Measurements from ENCODE around the gene TRIM52.
A peak's percentile ranks its signal among the peaks of the same experiment; 100 is the strongest.
"Not testable (repeated sequence)": the region's sequence is repeated elsewhere in the genome, so short reads cannot be mapped to it uniquely, and the experiment has no call there.

The TRIM52 gene

GRCh38 chr5:181273433-181273744 lies 12.4 kb upstream of the TRIM52 start:
- not testable (repeated sequence) for DNase-seq (ENCODE audit: low read depth); H3K27me3 ChIP-seq (replicated peaks; ENCODE audit: control insufficient read depth, insufficient read depth, low read length); H3K4me1 ChIP-seq (ENCODE audit: control insufficient read depth, insufficient read depth, low read length); H3K9me3 ChIP-seq (ENCODE audit: control insufficient read depth, low read length); H3K4me3 ChIP-seq (ENCODE audit: low read length); H3K36me3 ChIP-seq (ENCODE audit: control insufficient read depth, insufficient read depth, low read length, severe bottlenecking); H3K9ac ChIP-seq (ENCODE audit: low read length)

- DNase-seq (ENCODE audit: low read depth) = no peak
- H3K9me3 ChIP-seq (ENCODE audit: control insufficient read depth, low read length) = no peaks in the 10 kb centered on the region
Measured at GRCh38 chr5:181271081-181271480, 10.1 kb upstream of the TRIM52 start.

GRCh38 chr5:181267907-181268306 lies 7.0 kb upstream of the TRIM52 start:
- not testable (repeated sequence) for H3K9ac ChIP-seq (ENCODE audit: low read length); H3K36me3 ChIP-seq (ENCODE audit: control insufficient read depth, insufficient read depth, low read length, severe bottlenecking); H3K9me3 ChIP-seq (ENCODE audit: control insufficient read depth, low read length); H3K4me3 ChIP-seq (ENCODE audit: low read length); DNase-seq (ENCODE audit: low read depth); H3K4me1 ChIP-seq (ENCODE audit: control insufficient read depth, insufficient read depth, low read length); H3K27me3 ChIP-seq (replicated peaks; ENCODE audit: control insufficient read depth, insufficient read depth, low read length)

More at GRCh38 chr5:181271081-181271480, 10.1 kb upstream of the TRIM52 start:
- H3K27me3 ChIP-seq (replicated peaks; ENCODE audit: control insufficient read depth, insufficient read depth, low read length) = no peaks in the 10 kb centered on the region
- H3K4me3 ChIP-seq (ENCODE audit: low read length) = no peak overlapping the region
- no peaks in the 10 kb centered on the region for H3K36me3 ChIP-seq (ENCODE audit: control insufficient read depth, insufficient read depth, low read length, severe bottlenecking)
- no peaks in the 10 kb centered on the region for H3K4me1 ChIP-seq (ENCODE audit: control insufficient read depth, insufficient read depth, low read length)
- no peak overlapping the region for H3K9ac ChIP-seq (ENCODE audit: low read length)

GRCh38 chr5:181267291-181267904 lies 6.5 kb upstream of the TRIM52 start:
- H3K9ac ChIP-seq (ENCODE audit: low read length); H3K36me3 ChIP-seq (ENCODE audit: control insufficient read depth, insufficient read depth, low read length, severe bottlenecking); DNase-seq (ENCODE audit: low read depth); H3K27me3 ChIP-seq (replicated peaks; ENCODE audit: control insufficient read depth, insufficient read depth, low read length); H3K4me3 ChIP-seq (ENCODE audit: low read length); H3K4me1 ChIP-seq (ENCODE audit: control insufficient read depth, insufficient read depth, low read length); H3K9me3 ChIP-seq (ENCODE audit: control insufficient read depth, low read length): not testable (repeated sequence)

GRCh38 chr5:181265092-181265671 lies 4.2 kb upstream of the TRIM52 start:
- Histone ChIP-seq H3K9me3 (ENCODE audit: control insufficient read depth, low read length) (no peaks in the 10 kb centered on the region), H3K9ac (ENCODE audit: low read length) (no peak overlapping the region), H3K4me3 (ENCODE audit: low read length) (no peak overlapping the region), H3K4me1 (ENCODE audit: control insufficient read depth, insufficient read depth, low read length) (peaks cover 9% of the 10 kb centered on the region), H3K36me3 (ENCODE audit: control insufficient read depth, insufficient read depth, low read length, severe bottlenecking) (peaks cover 9% of the 10 kb centered on the region), H3K27me3 (replicated peaks; ENCODE audit: control insufficient read depth, insufficient read depth, low read length) (no peaks in the 10 kb centered on the region)
- DNase-seq (ENCODE audit: low read depth) = no peak

GRCh38 chr5:181263633-181264032 lies 2.7 kb upstream of the TRIM52 start:
- no peak for DNase-seq (ENCODE audit: low read depth)
- Histone ChIP-seq H3K9ac (ENCODE audit: low read length) (no peak overlapping the region), H3K4me3 (ENCODE audit: low read length) (no peak overlapping the region)

GRCh38 chr5:181261320-181262049 lies 542 bp upstream of the TRIM52 start:
- peak overlapping the region; percentile 96 for H3K4me3 ChIP-seq (ENCODE audit: low read length)
- peak overlapping the region; percentile 99 for H3K9ac ChIP-seq (ENCODE audit: low read length)
- H3K9me3 ChIP-seq (ENCODE audit: control insufficient read depth, low read length) = no peaks in the 10 kb centered on the region
- peaks cover 42% of the 10 kb centered on the region for H3K4me1 ChIP-seq (ENCODE audit: control insufficient read depth, insufficient read depth, low read length)
- peaks cover 14% of the 10 kb centered on the region for H3K36me3 ChIP-seq (ENCODE audit: control insufficient read depth, insufficient read depth, low read length, severe bottlenecking)
- peak; percentile 84 for DNase-seq (ENCODE audit: low read depth)
- H3K27me3 ChIP-seq (replicated peaks; ENCODE audit: control insufficient read depth, insufficient read depth, low read length) = no peaks in the 10 kb centered on the region

More at GRCh38 chr5:181263633-181264032, 2.7 kb upstream of the TRIM52 start:
- H3K36me3 ChIP-seq (ENCODE audit: control insufficient read depth, insufficient read depth, low read length, severe bottlenecking) = peaks cover 9% of the 10 kb centered on the region
- no peaks in the 10 kb centered on the region for H3K9me3 ChIP-seq (ENCODE audit: control insufficient read depth, low read length)
- peaks cover 23% of the 10 kb centered on the region for H3K4me1 ChIP-seq (ENCODE audit: control insufficient read depth, insufficient read depth, low read length)
- H3K27me3 ChIP-seq (replicated peaks; ENCODE audit: control insufficient read depth, insufficient read depth, low read length) = no peaks in the 10 kb centered on the region

GRCh38 chr5:181259974-181260719 lies 796 bp downstream of the TRIM52 start:
- Histone ChIP-seq H3K4me1 (ENCODE audit: control insufficient read depth, insufficient read depth, low read length) (peaks cover 56% of the 10 kb centered on the region), H3K36me3 (ENCODE audit: control insufficient read depth, insufficient read depth, low read length, severe bottlenecking) (peaks cover 14% of the 10 kb centered on the region), H3K9ac (ENCODE audit: low read length) (peak overlapping the region; percentile 99), H3K4me3 (ENCODE audit: low read length) (peak overlapping the region; percentile 96), H3K27me3 (replicated peaks; ENCODE audit: control insufficient read depth, insufficient read depth, low read length) (no peaks in the 10 kb centered on the region), H3K9me3 (ENCODE audit: control insufficient read depth, low read length) (no peaks in the 10 kb centered on the region)
- peak; percentile 42 for DNase-seq (ENCODE audit: low read depth)

- no peak for DNase-seq (ENCODE audit: low read depth)
- H3K27me3 ChIP-seq (replicated peaks; ENCODE audit: control insufficient read depth, insufficient read depth, low read length) = no peaks in the 10 kb centered on the region
- peaks cover 19% of the 10 kb centered on the region for H3K36me3 ChIP-seq (ENCODE audit: control insufficient read depth, insufficient read depth, low read length, severe bottlenecking)
- peak overlapping the region; percentile 99 for H3K9ac ChIP-seq (ENCODE audit: low read length)
- peak overlapping the region; percentile 96 for H3K4me3 ChIP-seq (ENCODE audit: low read length)
- H3K9me3 ChIP-seq (ENCODE audit: control insufficient read depth, low read length) = no peaks in the 10 kb centered on the region
- H3K4me1 ChIP-seq (ENCODE audit: control insufficient read depth, insufficient read depth, low read length) = peaks cover 64% of the 10 kb centered on the region
Measured at GRCh38 chr5:181259283-181259682, 1.7 kb downstream of the TRIM52 start.

GRCh38 chr5:181258576-181258975 lies 2.4 kb downstream of the TRIM52 start:
- no peak for DNase-seq (ENCODE audit: low read depth)
- Histone ChIP-seq H3K4me1 (ENCODE audit: control insufficient read depth, insufficient read depth, low read length) (peaks cover 69% of the 10 kb centered on the region), H3K9me3 (ENCODE audit: control insufficient read depth, low read length) (no peaks in the 10 kb centered on the region), H3K27me3 (replicated peaks; ENCODE audit: control insufficient read depth, insufficient read depth, low read length) (no peaks in the 10 kb centered on the region), H3K36me3 (ENCODE audit: control insufficient read depth, insufficient read depth, low read length, severe bottlenecking) (peaks cover 17% of the 10 kb centered on the region), H3K4me3 (ENCODE audit: low read length) (peak overlapping the region; percentile 96), H3K9ac (ENCODE audit: low read length) (peak overlapping the region; percentile 99)
